Inferior parietal cortex (tissue), 1 donor: ENCODE measurements around the gene COX4I1.

ENCODE experiments used
- DNase-seq: peaks from one replicate; pipeline ENCODE4 v3.0.0-alpha.2; 2016; ENCODE audit errors: extremely low spot score

COX4I1 gene

DNA sequence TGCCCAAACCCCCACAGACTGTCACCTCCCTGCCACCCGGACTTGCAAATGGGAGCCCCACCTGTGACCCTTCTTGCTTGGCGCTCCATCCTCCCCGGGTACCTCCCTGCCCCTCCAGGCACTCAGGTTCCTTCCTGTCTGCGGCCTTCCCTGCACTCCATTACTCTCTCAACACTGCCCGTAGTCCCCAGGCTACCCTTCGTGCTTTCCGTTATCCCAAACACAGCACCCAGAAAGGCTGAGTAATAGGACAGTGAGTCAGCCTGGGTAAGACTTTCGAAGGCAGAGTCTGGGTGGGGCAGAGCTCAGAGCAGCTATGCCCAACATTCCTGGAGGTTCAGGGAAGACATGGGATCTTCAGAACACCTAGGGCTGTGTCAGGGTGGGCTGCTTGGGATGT is 32.0 kb upstream of the COX4I1 start:
- no peak for DNase-seq

DNA sequence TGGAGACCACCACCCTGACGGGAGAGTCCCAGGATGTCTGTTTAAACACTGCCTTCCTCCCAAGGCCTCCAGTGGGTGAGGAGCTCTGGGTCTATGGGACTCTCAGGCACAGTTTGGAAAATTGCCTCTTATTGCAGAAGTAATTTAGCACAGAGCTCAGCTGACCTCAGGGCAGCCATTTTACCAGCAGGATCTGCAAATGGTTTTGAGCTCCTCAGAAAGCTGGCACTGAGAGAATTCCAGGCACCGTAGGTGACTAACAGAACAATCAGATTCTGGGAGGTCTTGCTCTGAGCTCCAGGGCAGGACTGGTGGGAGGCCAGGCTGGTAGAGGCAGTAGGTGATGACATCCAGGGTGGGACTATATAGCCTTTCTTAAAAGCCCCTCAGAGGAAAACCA is 31.3 kb upstream of the COX4I1 start:
- DNase-seq = no peak

DNA sequence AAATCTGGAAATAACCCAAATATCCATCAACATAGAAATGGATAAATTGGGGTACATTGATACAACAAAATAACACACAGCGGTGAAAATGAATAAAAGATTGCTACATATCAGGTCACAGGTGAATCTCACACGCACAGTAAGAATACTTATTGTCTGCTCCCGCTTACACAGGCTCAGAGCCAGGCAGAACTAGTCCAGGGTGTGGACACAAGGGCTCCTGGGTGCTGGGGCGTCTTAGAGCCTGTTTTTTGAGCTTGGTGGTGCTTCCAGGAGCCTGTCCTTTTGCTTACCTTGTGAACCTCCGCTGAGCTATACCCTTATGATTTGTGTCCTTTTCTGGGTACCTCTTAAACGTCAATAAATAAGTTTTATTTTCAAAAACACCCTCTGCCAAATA is 28.8 kb upstream of the COX4I1 start:
- no peak for DNase-seq

DNA sequence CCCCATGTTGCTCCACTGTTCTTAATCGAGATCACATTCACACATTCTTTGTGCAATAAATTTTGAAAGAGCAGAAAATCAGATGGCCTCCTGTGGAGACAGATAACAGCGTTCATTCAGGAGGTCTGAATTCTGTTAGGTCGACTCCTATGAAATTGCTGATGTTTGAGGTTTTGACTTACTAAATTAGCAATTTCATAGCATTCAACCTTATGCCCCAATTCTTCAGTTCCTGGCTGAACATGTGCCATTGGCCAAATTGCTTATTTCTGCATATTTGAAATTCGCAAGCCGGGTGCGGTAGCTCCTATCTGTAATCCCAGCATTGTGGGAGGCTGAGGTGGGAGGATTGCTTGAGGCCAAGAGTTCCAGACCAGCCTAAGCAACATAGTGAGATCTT is 26.5 kb upstream of the COX4I1 start:
- DNase-seq = no peak

DNA sequence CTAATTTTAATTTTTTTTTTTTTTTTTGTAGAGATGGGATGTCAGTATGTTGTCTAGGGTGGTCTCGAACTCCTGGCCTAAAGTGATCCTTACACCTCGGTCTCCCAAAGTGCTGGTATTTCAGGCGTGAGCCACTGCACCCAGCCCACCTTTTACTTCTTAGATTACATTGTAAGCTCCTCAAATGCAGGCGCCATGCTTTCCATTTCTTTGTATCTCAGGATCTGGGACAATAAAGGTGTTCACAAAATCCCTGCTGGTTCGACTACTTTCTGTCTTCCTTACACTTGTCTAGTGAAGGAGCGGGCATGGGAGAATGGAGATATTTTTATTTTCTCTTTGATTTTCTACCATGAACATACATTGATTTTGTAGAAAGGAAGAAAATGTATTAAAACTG is 25.4 kb upstream of the COX4I1 start:
- DNase-seq = no peak

DNA sequence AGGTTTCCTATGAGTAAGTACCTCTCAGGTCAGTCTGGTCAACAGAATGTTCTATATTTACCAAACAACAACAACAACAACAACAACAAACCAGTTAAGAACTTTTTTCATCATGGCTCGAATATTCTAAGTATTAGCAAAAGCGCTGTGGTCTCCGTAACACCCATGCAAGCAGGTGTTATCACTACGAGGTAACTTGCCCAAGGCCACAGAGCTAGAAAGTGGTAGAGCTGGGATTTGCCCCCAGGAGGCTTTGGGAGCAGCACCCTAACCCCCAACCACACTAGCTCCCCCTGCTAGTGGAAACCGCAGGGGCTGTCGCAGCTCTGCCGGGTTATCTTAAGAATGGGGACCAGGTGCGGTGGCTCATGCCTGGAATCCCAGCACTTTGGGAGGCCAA is 24.7 kb upstream of the COX4I1 start:
- DNase-seq = no peak

DNA sequence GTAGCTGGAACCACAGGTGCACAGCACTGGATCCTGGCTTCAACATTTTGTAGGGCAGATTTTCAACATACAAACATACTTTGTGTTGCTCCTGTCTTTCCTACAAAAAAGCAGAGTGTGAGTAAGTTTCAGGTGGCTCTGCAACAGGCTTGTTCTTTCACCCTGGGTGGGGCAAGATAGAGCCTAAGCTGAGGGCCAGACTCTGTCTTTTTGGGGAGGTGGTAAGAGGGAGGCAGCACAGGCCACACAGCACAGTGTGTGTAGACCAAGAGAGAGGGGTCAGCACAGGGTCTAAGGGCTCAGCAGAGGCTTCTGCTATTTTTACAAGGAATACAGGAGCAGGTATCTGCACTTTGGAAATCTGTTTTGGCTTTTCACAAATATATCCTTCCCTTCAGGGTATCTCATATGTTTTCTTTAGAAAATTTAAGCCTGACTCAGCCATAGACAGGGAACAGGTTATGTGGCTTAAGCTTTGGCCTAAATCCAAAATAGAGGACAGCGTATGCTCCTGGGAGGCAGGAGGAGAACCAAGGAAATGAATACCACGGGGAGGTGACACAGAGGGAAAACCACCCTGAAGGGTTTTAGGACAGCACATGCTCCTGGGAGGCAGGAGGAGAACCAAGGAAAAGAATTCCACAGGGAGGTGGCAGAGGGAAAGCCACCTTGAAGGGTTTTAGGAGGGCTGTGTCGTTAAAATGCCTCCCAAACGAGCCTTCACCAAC is 21.7 kb upstream of the COX4I1 start:
- DNase-seq = no peak

DNA sequence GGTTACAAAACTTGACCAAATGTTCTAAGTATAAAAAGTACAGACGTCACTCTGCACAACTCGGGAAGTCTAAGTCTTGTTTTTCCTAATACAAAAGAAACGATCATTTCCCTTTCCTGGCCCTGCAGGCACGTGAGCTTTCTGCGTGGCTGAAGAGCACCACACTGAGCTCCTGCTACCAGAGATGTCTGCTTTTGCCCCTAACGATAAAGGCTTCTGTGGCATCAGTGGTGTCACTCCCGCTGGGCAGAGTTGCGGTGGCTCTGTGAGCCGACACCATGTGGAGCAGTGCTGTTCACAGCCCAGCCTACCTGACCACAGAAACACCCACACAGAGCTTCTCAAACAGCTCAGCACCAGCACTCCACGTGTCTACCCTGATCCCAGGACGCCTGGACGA is 20.6 kb upstream of the COX4I1 start:
- no peak for DNase-seq

DNA sequence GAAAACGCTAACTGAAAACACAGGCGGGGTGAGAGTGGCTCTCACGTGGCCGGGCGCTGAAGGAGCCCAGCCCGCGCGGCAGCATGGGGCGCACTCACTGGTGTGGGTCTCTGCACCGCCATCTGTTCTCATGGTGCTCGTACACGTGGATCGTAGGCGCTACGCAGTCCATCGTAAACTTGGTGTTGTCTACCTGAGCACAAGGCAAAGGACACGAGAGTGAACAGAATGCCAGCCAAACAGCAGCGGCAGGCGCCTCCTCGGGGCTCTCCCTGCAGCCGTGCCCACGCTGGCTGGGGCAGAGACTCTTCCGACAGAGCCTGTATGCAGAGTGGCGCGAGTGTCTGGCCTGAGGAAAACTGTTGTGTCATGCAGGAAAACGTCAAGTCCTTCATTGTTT is 19.2 kb upstream of the COX4I1 start:
- no peak for DNase-seq

DNA sequence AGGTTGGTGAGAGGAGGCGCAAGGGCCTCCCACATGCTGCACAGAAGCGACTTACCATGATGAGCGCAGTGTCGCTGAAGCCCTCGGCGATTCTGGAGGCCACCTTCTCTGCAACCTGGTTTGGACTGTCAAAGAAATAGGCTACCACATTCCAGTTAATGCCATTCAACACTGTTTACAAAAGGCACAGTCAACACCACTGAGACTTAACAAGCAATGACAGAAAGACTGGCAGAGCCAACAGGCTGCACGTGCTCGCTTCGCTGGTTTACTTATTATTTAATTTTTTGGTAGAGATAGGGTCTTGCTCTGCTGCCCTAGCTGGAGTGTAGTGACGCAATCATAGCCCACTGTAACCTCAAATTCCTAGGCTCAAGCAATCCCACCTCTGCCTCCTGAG is 18.3 kb upstream of the COX4I1 start:
- DNase-seq = no peak

DNA sequence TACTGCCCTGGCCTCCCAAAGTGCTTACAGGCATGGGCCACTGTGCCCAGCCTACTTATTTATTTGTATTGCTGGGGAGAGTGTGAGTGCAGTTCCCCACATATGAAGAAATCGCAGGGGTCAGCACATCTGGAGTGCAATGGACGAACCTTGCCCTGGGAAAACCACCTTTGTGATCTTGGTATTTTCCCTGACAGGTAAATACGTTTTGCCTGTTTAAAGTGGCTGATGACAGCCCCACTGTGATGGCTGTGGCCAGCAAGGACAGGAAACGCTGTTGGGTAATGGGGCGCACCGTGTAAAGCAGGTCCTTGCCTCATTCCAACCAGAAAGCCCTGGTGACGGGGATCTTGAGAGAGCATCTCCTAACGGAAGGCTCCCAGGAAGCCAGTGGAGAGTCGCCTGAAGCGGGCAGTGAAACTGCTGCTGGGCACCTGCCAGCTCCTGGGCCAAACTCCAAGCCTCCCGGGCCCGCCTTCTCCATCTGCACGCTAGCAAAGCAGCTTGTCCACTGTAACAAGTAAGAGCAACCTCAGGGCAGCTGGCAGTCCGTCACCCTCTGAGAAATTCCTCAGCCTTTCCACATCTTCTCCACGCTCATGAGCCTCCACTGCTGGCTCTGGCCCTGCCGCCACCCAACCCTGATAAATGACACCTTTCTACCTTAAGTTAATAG is 17.7 kb upstream of the COX4I1 start:
- peak; percentile 62 for DNase-seq

DNA sequence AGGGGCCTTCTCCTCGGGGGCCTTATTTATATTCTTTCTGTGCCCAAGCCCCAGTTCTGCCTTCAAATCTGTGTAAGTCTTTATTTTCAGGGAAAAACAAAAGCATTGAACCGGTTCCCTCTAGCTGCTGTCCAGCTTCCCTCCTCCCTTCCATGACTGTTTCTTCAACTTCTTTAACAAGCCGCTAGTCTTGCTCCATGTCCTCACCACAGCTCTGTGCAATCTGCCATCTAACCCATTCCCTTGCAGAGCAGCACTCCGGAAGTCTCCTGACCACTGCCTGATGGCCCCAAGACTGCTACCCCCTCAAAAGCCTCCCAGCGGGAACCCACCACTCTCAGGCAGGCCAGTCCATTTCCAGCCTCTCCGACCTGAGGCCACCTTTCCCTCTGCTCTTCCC is 17.0 kb upstream of the COX4I1 start:
- DNase-seq = no peak

DNA sequence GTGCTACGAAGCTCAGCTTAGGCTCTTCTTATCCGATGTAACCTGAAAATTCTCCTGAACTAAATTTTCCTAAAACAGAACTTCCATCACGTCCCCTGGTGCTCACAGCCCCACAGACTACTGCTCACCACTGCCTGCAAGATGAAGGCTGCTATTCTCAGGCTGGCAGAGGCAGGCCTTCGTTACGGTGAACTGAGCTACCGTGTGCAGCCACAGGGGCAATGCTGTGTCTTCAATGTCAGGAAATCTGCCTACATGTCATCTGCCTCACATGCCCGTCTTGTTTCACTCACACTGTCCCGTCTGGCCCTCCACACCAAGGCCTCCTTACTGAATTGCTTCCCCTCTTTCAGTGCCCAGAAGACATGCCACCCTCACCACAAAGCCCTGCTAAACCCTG is 16.1 kb upstream of the COX4I1 start:
- no peak for DNase-seq

DNA sequence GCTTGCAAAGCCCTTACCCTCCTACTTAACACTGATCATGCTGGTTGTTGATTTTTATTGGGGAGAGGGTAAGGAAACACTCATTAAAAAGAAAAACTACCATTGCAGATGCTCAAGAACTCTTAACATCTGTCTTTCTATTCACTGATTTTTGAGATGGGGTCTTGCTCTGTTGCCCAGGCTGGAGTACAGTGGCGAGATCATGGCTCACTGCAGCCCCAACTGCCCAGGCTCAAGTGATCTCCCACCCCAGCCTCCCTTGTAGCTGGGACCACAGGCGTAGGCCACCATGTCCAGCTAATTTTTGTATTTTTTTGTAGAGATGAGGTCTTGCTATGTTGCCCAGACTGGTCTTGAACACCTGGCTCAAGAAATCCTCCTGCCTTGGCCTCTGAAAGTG is 14.7 kb upstream of the COX4I1 start:
- DNase-seq = no peak

DNA sequence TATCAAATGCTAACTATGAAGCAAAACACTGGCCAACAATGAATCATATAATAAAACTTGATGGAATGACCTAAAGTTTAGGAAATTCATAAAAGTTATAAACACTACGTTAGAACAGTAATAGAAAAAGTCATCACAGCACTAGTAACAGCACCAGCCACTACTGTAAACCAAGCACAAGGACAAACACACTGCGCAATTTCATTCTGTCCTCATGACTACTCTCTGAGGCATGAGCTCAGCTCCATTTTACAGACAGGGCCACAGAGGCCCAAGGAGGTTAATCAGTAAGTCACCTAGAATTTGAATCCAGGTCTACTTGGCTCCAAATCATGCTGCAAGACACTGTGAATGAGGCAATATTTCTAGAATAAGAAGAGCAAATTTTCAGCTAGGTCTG is 13.6 kb upstream of the COX4I1 start:
- DNase-seq = no peak

DNA sequence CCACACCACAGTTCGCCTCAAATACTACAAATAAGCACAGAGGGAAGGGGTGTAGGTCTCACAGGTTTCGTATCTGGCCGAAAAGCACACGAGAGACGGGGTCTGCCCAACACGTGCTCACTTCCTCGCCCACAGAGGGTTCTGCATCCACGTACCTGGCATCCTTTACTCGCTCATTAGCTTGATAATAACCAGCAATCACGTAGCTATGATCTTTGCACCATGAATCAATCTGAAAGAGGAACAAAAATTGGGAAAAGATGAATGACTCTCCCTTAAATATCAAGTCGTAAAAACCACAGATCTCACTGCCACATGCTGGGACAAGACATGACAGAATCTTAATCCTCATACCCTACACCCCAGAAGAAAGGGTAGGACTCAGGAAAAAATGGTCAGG is 10.7 kb upstream of the COX4I1 start:
- DNase-seq = no peak

DNA sequence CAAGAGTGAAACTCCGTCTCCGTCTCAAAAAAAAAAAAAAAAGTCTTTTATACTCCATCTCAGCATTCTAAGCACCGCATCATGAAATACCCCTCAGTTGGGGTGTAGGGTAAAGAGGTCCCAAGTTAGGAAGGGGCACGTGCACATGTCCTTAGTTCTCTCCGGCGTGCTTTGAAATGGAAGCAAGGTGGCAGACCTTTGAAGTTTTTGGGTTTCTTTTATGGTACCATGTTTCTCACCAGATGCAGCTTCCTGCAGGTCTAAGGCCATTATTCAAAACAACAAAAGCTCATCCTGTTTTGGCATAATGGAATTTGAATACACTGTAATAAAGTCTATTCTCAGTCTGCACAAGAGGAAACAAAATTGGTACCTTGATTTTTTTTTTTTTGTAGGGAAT is 9.7 kb upstream of the COX4I1 start:
- no peak for DNase-seq

DNA sequence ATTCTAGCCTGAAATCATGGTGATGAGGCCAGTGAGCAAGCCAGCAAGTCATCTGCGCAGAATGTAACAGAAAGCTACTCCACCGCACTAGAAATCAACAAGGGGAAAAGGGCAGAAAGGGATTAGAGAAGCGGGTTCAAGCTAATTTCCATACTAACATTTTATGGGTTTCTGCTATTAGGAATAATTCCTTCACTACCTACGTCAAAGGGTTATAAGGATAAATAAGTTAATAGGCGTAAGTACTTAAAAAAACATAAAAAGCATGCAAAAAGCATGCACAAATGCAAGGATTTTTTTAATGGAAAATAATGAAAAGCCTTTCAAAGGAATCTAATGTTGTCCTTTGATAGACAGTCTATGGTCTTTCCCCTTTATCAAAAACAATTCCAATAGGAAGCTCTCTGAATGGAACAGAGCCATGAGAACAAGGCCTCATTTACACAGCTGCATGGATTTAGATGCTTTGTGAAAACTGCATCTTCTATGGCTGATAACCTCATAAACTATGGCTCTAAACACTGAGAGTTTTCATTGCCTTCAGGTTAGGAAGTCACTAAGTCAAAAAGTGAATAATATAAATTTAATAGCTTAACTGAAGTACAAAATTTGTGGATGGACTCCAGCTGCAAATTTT is 5.7 kb upstream of the COX4I1 start:
- no peak for DNase-seq

DNA sequence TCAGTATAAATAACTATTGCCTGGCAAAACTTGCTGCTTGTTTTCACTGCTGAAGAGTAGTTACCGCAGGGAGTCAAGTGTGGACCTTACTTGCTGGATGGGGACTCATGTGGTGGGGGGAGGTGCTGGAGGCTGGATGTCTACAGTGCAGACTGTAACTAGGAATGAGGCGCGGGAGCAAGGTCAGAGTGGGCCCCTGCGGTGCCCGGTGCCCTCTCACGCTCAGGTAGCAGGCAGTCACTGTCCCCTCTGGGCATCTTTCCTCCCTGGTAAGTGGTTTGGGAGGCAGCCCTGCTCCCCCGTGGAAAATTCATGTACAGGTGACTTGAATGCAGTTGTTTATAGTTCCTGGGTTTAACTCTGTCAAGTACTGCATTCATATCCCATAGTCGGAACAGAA is 4.8 kb upstream of the COX4I1 start:
- DNase-seq = no peak

DNA sequence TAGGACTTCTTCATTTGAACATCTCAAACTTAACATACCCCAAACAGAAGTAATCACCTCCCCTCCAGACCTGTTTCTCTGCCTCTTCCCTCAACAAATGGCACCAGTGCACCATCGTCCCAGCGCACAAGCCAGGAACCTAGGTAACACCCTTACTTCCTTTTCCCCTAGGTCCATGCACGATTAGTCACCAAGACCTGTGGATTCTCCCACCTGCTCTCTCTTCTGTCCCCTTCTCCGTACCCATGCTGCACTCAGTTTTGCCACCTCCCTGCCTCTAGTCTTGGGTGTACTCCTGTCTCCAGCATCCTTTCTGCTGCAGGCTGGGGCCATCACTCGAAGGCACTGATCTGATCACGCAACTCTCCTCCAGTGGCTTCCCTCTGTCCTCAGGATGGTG is 3.3 kb upstream of the COX4I1 start:
- no peak for DNase-seq

DNA sequence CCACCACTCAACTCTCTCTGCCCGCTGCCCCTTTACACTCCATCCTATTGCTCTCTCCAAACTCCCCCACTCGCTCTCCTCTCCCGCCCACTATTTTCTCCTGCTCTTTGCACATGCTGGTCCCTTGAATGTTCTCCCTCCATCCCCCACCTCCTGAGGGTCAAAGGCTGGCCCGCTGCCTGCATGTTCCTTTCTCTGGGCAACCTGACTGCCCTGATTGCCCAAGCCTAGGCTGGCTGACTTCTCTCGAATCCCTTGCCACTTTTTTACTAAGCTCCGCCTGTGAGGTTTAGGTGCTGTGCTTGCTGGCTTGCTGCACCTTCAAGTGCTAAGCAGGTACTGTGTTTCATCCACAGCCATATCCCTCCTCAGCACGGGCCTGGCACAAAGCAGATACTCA is 2.9 kb upstream of the COX4I1 start:
- DNase-seq = no peak

DNA sequence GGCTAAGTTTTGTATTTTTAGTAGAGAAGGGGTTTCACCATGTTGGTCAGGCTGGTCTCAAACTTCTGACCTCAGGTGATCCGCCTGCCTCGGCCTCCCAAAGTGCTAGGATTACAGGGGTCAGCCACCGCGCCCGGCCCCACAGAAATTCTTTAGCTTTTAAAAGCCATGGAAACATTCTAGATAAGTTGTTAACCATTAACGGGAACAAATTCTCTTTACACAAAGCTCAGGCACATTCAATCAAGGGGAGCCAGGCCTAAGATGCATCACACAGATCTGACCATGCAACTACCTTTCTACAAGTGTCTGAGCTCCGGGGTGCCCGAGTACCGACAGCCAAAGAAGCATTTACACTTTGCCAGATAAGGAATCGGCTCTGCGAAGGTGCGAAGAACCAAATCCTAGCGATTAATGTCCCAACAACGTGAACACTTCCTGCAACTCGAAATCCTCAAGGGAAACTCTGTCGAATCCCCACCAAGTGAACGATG is 1.2 kb upstream of the COX4I1 start:
- no peak for DNase-seq

DNA sequence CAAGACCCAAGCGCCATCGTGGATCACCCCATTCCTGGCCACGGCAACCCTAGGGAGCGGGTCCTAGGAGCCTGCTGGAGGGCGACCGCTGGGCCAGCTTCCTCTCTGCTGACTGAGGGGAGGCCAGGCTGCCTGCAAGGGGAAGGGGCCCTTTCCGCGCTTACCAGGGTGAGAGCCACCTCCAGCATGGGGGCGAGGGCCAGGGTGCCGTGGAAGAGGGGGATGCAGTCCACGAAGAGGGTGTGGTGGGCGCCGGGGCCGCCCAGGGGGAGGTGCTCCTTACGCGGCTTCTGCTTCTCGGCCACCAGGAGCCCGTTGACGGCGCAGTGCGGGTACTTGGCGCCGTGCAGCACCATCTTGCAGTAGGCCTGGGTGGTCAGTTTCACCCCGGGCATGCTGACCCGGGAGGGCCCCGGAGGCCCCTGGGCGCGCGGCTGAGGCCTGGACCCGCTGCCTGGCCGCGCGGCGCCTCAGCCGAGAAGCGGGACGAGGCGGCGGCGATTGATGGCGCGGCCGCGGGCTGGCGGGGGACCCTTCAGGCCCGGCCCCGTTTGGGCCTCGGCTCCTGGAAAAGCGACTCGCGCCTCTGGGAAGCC is 496 bp upstream of the COX4I1 start:
- no peak for DNase-seq
